ENCODE data around the gene PFKFB3.
"Not testable (repeated sequence)": the region's sequence is repeated elsewhere in the genome, so short reads cannot be mapped to it uniquely, and the experiment has no call there.

The PFKFB3 gene

GRCh38 chr10:6179078-6179477 lies 23.7 kb upstream of the PFKFB3 start:
- DNase-seq = no peak

- no peak for DNase-seq
Observed at GRCh38 chr10:6180480-6181110, 22.1 kb upstream of the PFKFB3 start.

GRCh38 chr10:6181249-6181648 lies 21.5 kb upstream of the PFKFB3 start:
- DNase-seq = no peak

GRCh38 chr10:6182454-6183098 lies 20.2 kb upstream of the PFKFB3 start:
- no peak for DNase-seq

- DNase-seq = no peak
Observed at GRCh38 chr10:6185039-6185716, 17.6 kb upstream of the PFKFB3 start.

- DNase-seq = no peak
Observed at GRCh38 chr10:6186894-6187256, 15.9 kb upstream of the PFKFB3 start.

GRCh38 chr10:6187278-6187677 lies 15.5 kb upstream of the PFKFB3 start:
- DNase-seq = no peak

GRCh38 chr10:6190033-6190432 lies 12.7 kb upstream of the PFKFB3 start:
- not testable (repeated sequence) for DNase-seq

- DNase-seq = no peak
Observed at GRCh38 chr10:6191147-6191546, 11.6 kb upstream of the PFKFB3 start.

GRCh38 chr10:6191569-6191968 lies 11.2 kb upstream of the PFKFB3 start:
- no peak for DNase-seq

GRCh38 chr10:6193342-6193741 lies 9.4 kb upstream of the PFKFB3 start:
- DNase-seq = not testable (repeated sequence)

- no peak for DNase-seq
Observed at GRCh38 chr10:6194311-6194710, 8.4 kb upstream of the PFKFB3 start.

- DNase-seq = no peak
Observed at GRCh38 chr10:6195376-6195775, 7.4 kb upstream of the PFKFB3 start.

- DNase-seq = no peak
Observed at GRCh38 chr10:6195846-6196245, 6.9 kb upstream of the PFKFB3 start.

- not testable (repeated sequence) for DNase-seq
Observed at GRCh38 chr10:6196524-6196923, 6.2 kb upstream of the PFKFB3 start.

- DNase-seq = no peak
Observed at GRCh38 chr10:6197321-6197720, 5.4 kb upstream of the PFKFB3 start.

GRCh38 chr10:6198171-6198570 lies 4.6 kb upstream of the PFKFB3 start:
- DNase-seq = no peak

GRCh38 chr10:6199131-6199733 lies 3.5 kb upstream of the PFKFB3 start:
- no peak for DNase-seq

- no peak for DNase-seq
Observed at GRCh38 chr10:6200440-6200733, 2.3 kb upstream of the PFKFB3 start.

- no peak for DNase-seq
Observed at GRCh38 chr10:6200734-6201515, 1.8 kb upstream of the PFKFB3 start.

- DNase-seq = no peak
Observed at GRCh38 chr10:6201516-6201975, 1.2 kb upstream of the PFKFB3 start.

GRCh38 chr10:6202098-6202683 lies 541 bp upstream of the PFKFB3 start:
- DNase-seq = no peak

Measured in NCI-H187 (cell line).